ENCODE measurements around the gene SERPINE3.

GRCh38 chr13:51325837-51326236 lies 13.7 kb upstream of the SERPINE3 start:
- TF ChIP-seq CTCF (conservative IDR thresholded peaks at IDR 0.05; ENCODE audit: low read depth in 2 of 2): no peak
- TF ChIP-seq EZH2phosphoT487 (IDR thresholded peaks at IDR 0.05; ENCODE audit: unreplicated experiment): no peak
- TF ChIP-seq REST (IDR thresholded peaks at IDR 0.05; ENCODE audit: unreplicated experiment): no peak
- TF ChIP-seq ETS1 (IDR thresholded peaks at IDR 0.05): no peak
